Effector memory CD8-positive, alpha-beta T cell (primary cell): ENCODE results near the gene MVB12B.
A peak's percentile ranks its signal among the peaks of the same experiment; 100 is the strongest.

Experiments
- ATAC-seq: fragments of 150-1000 bp; cut with Tn5 transposase; replicated peaks from 2 replicates; pipeline ENCODE4 v1.10.0; 2021; ENCODE audit warnings: mild to moderate bottlenecking, moderate library complexity
- DNase-seq, 3 experiments: peaks; one replicate each; pipeline ENCODE4 v3.0.0; 2021
- H3K27ac Mint-ChIP-seq, 2 donors: one replicate each; pipeline ENCODE4 v1.8.0; 2022; ENCODE audit warnings: mild to moderate bottlenecking in 2 of 2, mixed read lengths in 2 of 2, moderate library complexity in 2 of 2
- H3K27me3 Mint-ChIP-seq, 2 donors: one replicate each; pipeline ENCODE4 v1.8.0; 2022; ENCODE audit warnings: mixed read lengths in 2 of 2
- H3K36me3 Mint-ChIP-seq: one replicate; pipeline ENCODE4 v1.8.0; 2022; ENCODE audit warnings: mild to moderate bottlenecking, moderate library complexity, mixed read lengths; ENCODE audit not compliant: insufficient read depth
- H3K4me1 Mint-ChIP-seq, 2 donors: one replicate each; pipeline ENCODE4 v1.8.0; 2022; ENCODE audit warnings: low read depth in 2 of 2, mixed read lengths in 2 of 2
- H3K4me3 Mint-ChIP-seq, 2 donors: one replicate each; pipeline ENCODE4 v1.8.0; 2022; ENCODE audit warnings: mild to moderate bottlenecking in 2 of 2, mixed read lengths in 2 of 2, moderate library complexity in 2 of 2
- H3K9me3 Mint-ChIP-seq, 2 donors: one replicate each; pipeline ENCODE4 v1.8.0; 2022; ENCODE audit warnings: mixed read lengths in 2 of 2

Gene MVB12B

GRCh38 chr9:126295936-126296600, 30.6 kb upstream of the MVB12B start:
- DNase-seq (no peak), ATAC-seq (no peak)
- Mint-ChIP-seq H3K4me1 (peaks cover 0 to 2% of the 10 kb centered on the region in 2 donors), H3K36me3 (peaks cover 2% of the 10 kb centered on the region), H3K27me3 (peaks cover 30 to 70% of the 10 kb centered on the region in 2 donors), H3K27ac (no peak overlapping the region), H3K4me3 (no peak overlapping the region), H3K9me3 (no peaks in the 10 kb centered on the region)

GRCh38 chr9:126296687-126297086, 29.9 kb upstream of the MVB12B start:
- ATAC-seq = no peak
- Mint-ChIP-seq H3K27ac (no peak overlapping the region), H3K36me3 (peaks cover 6% of the 10 kb centered on the region), H3K4me3 (no peak overlapping the region), H3K4me1 (peaks cover 0 to 2% of the 10 kb centered on the region in 2 donors), H3K27me3 (peaks cover 30 to 70% of the 10 kb centered on the region in 2 donors), H3K9me3 (no peaks in the 10 kb centered on the region)
- DNase-seq = no peak

DNA sequence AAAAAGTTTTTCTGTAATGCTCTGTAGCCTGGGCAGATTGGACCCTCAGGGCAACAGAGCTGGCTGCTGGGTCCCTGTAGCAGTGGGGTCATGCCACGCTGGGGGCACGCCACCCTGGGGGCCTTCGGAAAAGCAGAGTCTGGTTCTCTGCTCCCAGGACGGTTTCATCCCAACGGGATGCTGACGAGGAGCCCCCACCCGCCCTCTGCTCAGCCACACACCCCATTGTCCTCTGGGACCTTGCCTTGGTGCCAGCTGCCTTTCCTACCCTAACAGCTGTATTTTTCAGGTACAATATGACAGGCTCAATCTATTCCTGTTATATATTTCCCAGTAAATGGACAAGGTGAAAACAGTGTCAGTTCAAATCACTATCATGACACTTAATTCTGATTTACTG, 29.0 kb upstream of the MVB12B start:
- Mint-ChIP-seq H3K9me3 (no peaks in the 10 kb centered on the region), H3K36me3 (peaks cover 3% of the 10 kb centered on the region), H3K27me3 (peaks cover 30 to 61% of the 10 kb centered on the region in 2 donors), H3K4me1 (peaks cover 6 to 7% of the 10 kb centered on the region in 2 donors), H3K4me3 (no peak overlapping the region), H3K27ac (no peak overlapping the region)
- ATAC-seq (no peak), DNase-seq (no peak)

DNA sequence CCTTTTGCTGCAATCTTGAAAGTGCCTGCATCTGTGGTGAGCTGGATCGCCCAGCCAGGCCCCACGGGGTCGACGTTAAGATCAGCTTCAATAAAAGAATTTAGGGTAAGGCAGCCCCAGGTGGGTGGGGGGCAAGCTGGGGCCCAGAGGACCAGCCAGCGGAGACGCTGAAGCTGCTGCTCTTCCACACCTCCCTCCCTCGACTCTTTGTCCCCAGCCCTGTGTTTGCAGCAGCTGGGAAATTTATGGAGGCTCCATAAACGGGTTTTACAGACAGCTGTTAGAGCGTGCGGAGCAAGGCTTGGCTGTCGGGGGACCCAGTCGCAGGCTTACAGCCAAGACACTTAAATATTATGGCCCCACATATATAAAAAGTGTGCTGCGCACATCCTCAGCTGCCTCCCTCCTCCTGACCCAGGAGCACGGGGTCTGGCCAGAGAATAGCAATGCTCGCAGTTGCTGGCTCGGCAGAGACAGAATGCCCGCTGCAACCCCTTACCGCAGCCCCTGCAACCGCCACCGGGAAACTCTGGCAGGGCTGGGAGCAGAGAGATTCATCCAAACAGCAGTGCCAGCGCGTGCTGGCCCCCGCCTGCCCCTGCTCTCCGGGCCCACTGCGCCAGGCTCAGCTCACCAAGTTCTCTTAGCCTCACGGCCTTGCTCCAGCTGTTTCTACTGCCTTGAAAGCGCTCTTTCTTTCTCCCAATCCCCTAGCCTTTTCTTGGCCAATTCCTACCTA, 28.4 kb upstream of the MVB12B start:
- Mint-ChIP-seq H3K4me1 (peaks cover 6 to 7% of the 10 kb centered on the region in 2 donors), H3K9me3 (no peaks in the 10 kb centered on the region), H3K27ac (no peak overlapping the region), H3K36me3 (peaks cover 3% of the 10 kb centered on the region), H3K4me3 (no peak overlapping the region), H3K27me3 (peaks cover 30 to 59% of the 10 kb centered on the region in 2 donors)
- DNase-seq (no peak), ATAC-seq (no peak)

DNA sequence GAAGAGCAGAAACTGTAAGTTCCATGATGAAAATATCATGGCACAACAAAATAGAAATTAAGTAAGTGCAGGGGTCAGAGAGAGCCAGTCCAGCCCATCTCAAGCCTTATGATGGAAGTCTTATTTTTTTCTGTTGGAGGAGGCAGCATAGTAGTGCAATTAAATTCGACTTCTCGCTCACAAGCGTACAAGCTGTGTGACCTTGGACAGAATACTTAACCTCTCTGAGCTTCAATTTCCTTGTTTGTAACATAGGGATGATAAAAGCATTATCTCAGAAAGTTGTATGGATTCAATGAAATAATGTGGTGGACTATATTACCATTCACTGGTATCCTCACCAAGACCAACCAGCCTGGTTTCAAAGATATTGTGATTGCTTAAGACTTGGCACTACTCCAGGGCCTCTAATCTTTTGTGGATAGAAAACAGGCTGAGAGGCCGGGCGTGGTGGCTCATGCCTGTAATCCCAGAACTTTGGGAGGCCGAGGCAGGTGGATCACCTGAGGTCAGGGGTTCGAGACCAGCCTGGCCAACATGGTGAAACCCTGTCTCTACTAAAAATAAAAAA, 26.8 kb upstream of the MVB12B start:
- ATAC-seq (no peak), DNase-seq (no peak)
- peaks cover 28 to 43% of the 10 kb centered on the region in 2 donors for H3K27me3 Mint-ChIP-seq
- peaks cover 5 to 6% of the 10 kb centered on the region in 2 donors for H3K4me1 Mint-ChIP-seq
- no peak overlapping the region for H3K27ac Mint-ChIP-seq
- peaks cover 3% of the 10 kb centered on the region for H3K36me3 Mint-ChIP-seq
- no peaks in the 10 kb centered on the region for H3K9me3 Mint-ChIP-seq
- no peak overlapping the region for H3K4me3 Mint-ChIP-seq

GRCh38 chr9:126301196-126301595, 25.4 kb upstream of the MVB12B start:
- peaks cover 5 to 6% of the 10 kb centered on the region in 2 donors for H3K4me1 Mint-ChIP-seq
- no peak overlapping the region for H3K4me3 Mint-ChIP-seq
- H3K36me3 Mint-ChIP-seq = peaks cover 3% of the 10 kb centered on the region
- H3K9me3 Mint-ChIP-seq = no peaks in the 10 kb centered on the region
- ATAC-seq (no peak), DNase-seq (no peak)
- peaks cover 19 to 29% of the 10 kb centered on the region in 2 donors for H3K27me3 Mint-ChIP-seq
- no peak overlapping the region for H3K27ac Mint-ChIP-seq

DNA sequence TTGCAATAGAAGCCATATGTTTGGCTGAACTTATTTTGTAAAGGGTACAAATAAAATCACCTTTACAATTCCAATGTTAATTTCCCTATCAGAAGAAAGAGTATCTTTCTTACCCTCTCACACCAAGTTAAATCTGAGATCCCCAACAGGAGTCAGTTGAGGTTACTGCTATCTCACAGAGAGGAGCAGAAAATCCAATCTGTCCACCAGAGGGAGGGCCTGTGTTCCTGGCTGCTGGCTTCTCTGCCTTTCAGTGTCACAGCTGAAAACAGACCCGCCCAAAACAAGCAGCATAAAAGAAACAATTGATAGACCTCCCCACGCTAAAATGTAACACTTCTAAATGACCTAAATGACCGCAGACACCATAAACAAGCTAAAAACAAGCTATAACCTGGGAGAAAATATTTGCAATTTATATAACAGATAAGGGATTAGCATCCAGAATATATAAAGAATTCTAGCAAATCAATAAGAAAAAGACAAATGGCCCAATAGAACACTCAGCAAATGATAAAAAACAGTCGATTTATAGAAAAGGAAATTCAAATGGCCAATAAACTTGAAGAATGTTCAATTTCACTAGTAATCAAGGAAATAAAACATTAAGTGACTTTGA, 24.5 kb upstream of the MVB12B start:
- Mint-ChIP-seq H3K9me3 (no peaks in the 10 kb centered on the region), H3K27ac (peak overlapping the region; percentile 16 to 18), H3K4me1 (peaks cover 5 to 6% of the 10 kb centered on the region in 2 donors), H3K36me3 (peaks cover 3% of the 10 kb centered on the region), H3K27me3 (peaks cover 11 to 20% of the 10 kb centered on the region in 2 donors), H3K4me3 (no peak overlapping the region)
- ATAC-seq (peak; percentile 85), DNase-seq (peak; percentile 50 to 61 (median 53))

GRCh38 chr9:126302730-126303129, 23.9 kb upstream of the MVB12B start:
- DNase-seq (no peak), ATAC-seq (no peak)
- Mint-ChIP-seq H3K27me3 (peaks cover 6 to 14% of the 10 kb centered on the region in 2 donors), H3K36me3 (peaks cover 3% of the 10 kb centered on the region), H3K4me1 (peaks cover 5 to 6% of the 10 kb centered on the region in 2 donors), H3K4me3 (no peak overlapping the region), H3K27ac (peak overlapping the region in 1 of 2 donors; percentile 18), H3K9me3 (no peaks in the 10 kb centered on the region)

- no peak overlapping the region for H3K4me3 Mint-ChIP-seq
These were observed 23.1 kb upstream of the MVB12B start for GRCh38 chr9:126303488-126303887.

GRCh38 chr9:126304207-126304970, 22.2 kb upstream of the MVB12B start:
- no peak overlapping the region for H3K4me3 Mint-ChIP-seq
- ATAC-seq = no peak
- H3K4me1 Mint-ChIP-seq = peaks cover 5 to 6% of the 10 kb centered on the region in 2 donors
- H3K27me3 Mint-ChIP-seq = no peaks in the 10 kb centered on the region
- no peak for DNase-seq
- no peak overlapping the region for H3K27ac Mint-ChIP-seq
- H3K36me3 Mint-ChIP-seq = peaks cover 3% of the 10 kb centered on the region
- no peaks in the 10 kb centered on the region for H3K9me3 Mint-ChIP-seq

More at GRCh38 chr9:126303488-126303887, 23.1 kb upstream of the MVB12B start:
- Mint-ChIP-seq H3K9me3 (no peaks in the 10 kb centered on the region), H3K36me3 (peaks cover 3% of the 10 kb centered on the region), H3K27ac (no peak overlapping the region), H3K4me1 (peaks cover 5 to 6% of the 10 kb centered on the region in 2 donors), H3K27me3 (peaks cover 4 to 6% of the 10 kb centered on the region in 2 donors)
- DNase-seq (no peak), ATAC-seq (no peak)

GRCh38 chr9:126304971-126305320, 21.7 kb upstream of the MVB12B start:
- H3K27ac Mint-ChIP-seq = no peak overlapping the region
- no peaks in the 10 kb centered on the region for H3K27me3 Mint-ChIP-seq
- H3K4me3 Mint-ChIP-seq = no peak overlapping the region
- H3K9me3 Mint-ChIP-seq = no peaks in the 10 kb centered on the region
- peaks cover 5 to 6% of the 10 kb centered on the region in 2 donors for H3K4me1 Mint-ChIP-seq
- no peak for DNase-seq
- no peak for ATAC-seq
- H3K36me3 Mint-ChIP-seq = peaks cover 3% of the 10 kb centered on the region

DNA sequence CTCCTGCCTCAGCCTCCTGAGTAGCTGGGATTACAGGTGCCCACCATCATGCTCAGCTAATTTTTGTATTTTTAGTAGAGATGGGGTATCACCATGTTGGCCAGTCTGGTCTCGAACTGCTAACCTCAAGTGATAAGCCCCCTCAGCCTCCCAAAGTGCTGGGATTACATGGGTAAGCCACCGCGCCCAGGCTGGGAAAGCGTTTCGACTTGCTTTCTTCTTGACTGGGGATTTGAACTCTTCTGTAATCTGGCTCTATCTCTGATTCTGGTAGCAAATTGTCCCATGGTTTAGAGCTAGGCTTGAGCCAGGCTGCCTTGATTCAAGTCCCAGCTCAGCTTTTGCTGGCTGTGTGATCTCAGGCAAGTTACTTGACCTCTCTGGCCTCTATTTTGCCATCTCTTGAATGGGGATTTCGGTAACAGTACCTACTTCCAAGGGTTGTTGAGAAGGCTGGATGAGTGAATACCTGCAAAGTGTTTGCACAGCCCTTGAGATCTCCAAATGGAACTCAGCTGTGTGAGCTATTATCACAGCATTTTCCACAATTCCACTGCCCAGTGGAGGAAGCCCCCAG, 20.5 kb upstream of the MVB12B start:
- Mint-ChIP-seq H3K27ac (no peak overlapping the region), H3K4me3 (no peak overlapping the region), H3K9me3 (no peaks in the 10 kb centered on the region), H3K4me1 (peaks cover 5 to 6% of the 10 kb centered on the region in 2 donors), H3K27me3 (no peaks in the 10 kb centered on the region), H3K36me3 (peaks cover 3% of the 10 kb centered on the region)
- DNase-seq = no peak
- ATAC-seq = no peak
